ENCODE data around the gene OMP.

OMP gene

DNA sequence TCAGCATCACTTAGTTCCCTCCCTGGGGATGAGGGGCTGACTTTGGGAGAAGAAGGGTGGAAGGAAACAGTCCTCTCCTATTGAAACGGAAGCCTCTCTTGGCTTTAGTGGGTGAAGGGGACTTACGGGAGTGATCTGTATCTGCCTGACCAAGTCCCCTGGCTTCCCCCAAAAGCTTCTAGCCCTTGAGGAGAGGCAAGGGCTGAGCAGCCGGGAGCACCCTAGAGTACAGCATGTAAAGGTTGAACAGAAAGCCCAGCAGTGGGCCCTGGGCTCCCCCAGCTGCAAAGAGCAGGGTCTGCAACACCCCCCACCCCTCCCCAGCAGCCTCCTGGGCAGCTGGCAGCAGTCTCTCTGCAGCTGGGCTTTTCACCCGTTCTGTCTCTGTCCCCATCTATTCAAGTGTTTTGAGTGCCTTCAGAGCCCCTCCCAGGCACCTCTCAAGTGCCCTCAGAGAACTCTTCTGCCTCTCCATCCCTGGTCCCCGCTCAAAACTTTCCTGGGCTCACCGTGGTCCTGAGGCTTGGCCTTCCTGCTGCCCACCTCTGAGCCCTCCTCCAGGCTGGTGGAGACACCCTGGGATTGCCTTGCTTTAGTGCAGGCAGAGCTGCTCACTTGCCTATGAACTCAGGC lies 33.2 kb upstream of the OMP start:
- H3K4me3 ChIP-seq (ENCODE audit: low read depth, low read length) = no peak overlapping the region
- TF ChIP-seq, protein P1, sequence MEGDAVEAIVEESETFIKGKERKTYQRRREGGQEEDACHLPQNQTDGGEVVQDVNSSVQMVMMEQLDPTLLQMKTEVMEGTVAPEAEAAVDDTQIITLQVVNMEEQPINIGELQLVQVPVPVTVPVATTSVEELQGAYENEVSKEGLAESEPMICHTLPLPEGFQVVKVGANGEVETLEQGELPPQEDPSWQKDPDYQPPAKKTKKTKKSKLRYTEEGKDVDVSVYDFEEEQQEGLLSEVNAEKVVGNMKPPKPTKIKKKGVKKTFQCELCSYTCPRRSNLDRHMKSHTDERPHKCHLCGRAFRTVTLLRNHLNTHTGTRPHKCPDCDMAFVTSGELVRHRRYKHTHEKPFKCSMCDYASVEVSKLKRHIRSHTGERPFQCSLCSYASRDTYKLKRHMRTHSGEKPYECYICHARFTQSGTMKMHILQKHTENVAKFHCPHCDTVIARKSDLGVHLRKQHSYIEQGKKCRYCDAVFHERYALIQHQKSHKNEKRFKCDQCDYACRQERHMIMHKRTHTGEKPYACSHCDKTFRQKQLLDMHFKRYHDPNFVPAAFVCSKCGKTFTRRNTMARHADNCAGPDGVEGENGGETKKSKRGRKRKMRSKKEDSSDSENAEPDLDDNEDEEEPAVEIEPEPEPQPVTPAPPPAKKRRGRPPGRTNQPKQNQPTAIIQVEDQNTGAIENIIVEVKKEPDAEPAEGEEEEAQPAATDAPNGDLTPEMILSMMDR (IDR thresholded peaks at IDR 0.05; ENCODE audit: low read depth, low read length, missing control alignments) = no peak
- DNase-seq (ENCODE audit: low read depth) = no peak

DNA sequence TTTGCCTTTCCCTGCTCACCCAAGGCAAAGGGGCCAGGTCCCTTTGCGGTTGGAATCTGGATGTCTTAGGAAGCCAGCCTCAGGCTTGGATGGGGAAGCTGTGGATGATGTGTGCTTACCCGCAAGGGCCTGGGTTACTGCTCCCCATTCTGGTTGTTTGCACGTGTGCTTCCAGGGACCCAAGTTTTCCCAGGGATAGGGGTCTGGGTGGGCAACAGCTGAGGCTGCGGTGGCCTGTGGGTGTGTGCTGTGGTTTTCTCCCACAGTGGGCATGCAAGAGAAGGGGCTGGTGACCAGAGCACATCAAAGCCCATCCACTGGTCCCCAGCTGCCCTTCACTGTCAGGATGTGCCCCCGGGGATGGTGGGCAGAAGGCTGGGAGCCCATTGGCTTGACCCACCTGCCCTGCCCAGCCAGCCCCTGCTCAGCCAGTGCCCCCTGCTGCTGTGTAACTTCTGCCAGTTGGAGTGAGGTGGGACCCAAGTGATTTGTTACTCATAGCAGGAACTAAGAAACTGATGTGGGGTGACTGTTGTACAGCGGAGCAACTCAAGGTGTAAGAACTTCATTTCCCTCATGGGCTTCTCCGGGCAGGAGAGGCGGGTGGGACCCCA lies 32.6 kb upstream of the OMP start:
- DNase-seq (ENCODE audit: low read depth) = no peak
- TF ChIP-seq, protein P1 (IDR thresholded peaks at IDR 0.05; ENCODE audit: low read depth, low read length, missing control alignments) = no peak
- H3K4me3 ChIP-seq (ENCODE audit: low read depth, low read length) = no peak overlapping the region

DNA sequence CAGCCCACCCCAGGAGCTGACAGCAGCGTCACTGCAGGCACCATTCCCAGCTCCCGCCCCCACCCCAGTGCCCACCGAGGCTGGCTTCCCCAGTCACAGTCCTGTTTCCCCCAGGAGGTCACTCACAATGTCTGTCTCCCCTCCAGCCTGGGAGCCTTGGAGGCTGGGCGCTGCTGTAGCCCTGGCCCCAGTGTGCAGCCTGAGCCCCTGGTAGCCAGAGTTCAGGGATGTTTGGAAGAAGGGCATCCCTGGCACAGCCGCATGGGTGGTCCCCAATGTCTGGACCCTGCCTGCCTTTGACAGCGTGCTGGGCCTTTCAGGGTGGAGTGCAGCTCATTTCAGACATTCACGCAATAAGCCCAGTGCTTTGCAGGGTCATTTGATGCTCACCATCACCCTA lies 31.6 kb upstream of the OMP start:
- TF ChIP-seq, protein P1 (IDR thresholded peaks at IDR 0.05; ENCODE audit: low read depth, low read length, missing control alignments) = no peak
- DNase-seq (ENCODE audit: low read depth) = no peak
- no peak overlapping the region for H3K4me3 ChIP-seq (ENCODE audit: low read depth, low read length)

DNA sequence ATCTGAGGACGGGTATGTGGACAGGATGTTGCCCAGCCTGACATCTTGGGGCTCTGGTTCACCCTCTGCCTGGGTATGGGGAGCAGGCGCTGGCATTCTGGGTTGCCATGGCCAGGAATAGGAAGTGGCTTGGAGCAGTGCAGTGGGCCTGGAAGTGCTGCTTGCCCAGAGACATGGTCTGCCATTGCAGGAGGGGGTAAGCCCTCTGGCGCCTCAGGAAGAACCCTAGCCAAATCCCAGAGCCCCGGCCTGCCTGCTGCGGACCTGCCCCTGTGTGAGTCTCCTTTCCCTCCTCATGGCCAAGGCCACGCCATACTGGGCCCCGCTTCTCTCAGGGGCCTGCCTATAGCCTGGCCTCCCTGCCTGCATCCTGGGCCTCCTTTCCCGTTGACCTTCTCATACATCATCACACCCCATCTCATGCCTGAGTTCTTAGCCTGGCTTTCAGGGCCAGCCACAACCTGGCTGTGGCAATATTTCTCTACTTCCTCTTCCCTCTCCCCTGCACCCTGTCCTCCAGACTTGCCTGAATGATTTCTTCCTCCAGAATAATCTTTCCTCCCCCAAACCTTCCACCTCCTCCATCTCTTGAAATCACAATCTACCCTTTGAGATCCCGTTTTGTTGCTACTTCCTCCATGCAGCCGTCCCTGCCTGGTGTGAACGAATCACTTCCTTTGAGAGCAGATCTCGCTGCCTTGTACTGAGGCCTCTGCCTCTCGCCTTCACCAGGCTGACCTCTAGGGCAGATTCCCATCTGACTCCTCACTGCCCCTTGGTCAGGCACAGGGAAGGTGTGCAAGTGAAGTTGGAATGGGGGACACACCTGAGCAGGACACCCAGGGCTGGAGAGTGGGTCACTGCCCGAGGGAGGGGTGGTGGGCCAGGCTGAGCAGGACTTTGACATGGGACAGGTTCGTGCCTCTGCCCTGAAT lies 30.7 kb upstream of the OMP start:
- TF ChIP-seq, protein P1 (IDR thresholded peaks at IDR 0.05; ENCODE audit: low read depth, low read length, missing control alignments) = no peak
- no peak overlapping the region for H3K4me3 ChIP-seq (ENCODE audit: low read depth, low read length)
- DNase-seq (ENCODE audit: low read depth) = no peak

DNA sequence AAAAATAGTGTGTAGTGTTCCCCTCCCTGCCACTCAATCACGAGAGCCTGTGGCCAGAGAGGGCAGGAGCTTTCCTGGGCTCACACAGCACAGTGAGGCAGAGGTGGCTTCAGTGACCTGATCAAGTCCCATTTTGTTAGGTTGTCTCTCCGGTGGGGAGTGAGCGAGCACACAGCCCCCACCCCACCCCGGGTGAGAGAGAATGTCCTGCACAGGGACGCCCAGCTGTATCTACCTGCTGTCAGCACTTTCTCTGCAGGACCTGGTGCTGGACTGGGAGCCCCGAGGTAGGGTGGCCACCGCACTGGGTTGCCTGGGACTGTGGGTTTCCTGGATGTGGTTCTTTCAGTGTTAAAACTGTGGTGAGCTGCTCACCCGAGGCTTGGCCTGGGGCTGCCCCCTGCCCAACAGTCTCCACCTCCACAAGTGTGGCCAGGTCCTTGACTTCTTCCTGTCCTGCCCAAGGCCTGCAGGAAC lies 29.8 kb upstream of the OMP start:
- no peak overlapping the region for H3K4me3 ChIP-seq (ENCODE audit: low read depth, low read length)
- TF ChIP-seq, protein P1 (IDR thresholded peaks at IDR 0.05; ENCODE audit: low read depth, low read length, missing control alignments) = no peak
- no peak for DNase-seq (ENCODE audit: low read depth)

DNA sequence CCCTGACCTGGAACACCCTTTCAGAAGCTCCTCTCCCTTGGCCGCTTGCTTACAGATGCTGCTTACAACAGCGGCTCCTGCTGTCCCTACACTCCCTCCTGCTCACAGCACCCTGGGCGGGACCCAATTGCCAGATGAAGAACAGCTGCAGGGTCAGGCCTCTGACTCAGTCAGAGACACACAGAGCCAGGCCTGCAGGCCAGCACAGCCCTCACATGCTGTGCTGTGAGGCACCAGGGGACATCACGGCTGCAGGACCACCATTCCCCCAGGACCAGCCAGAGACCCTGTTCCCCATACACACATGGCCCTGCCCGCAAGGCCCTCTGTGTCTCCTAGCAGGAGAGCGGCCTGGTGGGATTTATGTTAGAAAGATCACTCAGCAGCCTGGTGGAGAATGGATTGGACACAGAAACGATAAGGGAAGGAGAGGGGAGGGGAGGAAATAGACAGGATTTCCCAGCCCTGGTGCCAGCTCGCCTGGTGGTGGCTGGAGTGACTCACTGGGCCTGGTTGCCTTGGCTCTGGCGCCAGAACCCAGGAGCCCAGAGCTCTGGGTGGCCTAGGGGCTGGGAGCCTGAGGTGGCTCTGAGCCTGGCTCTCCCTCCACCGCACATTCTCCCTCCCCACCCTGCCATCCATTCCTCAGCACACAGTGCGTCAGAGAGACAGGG lies 29.2 kb upstream of the OMP start:
- TF ChIP-seq, protein P1 (IDR thresholded peaks at IDR 0.05; ENCODE audit: low read depth, low read length, missing control alignments) = no peak
- DNase-seq (ENCODE audit: low read depth) = no peak
- no peak overlapping the region for H3K4me3 ChIP-seq (ENCODE audit: low read depth, low read length)
